ENCODE results near the gene SH3BP5.

Gene SH3BP5

DNA sequence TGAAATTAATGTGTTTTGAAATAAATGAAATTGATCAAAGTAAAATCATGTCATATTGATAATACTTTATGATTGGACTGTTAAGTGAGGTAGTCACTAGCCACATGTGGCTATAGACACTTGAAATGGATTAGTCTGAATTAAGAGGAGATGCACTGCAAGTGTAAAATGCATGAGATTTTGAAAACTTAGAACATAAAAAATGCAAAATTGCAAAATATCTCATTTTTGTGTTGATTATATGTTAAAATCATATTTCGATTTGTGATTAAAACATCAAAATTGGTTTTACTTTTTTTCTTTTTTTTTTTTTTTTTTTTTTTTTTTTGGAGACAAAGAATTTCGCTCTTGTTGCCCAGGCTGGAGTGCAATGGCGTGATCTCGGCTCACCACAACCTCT lies 103.1 kb downstream of the SH3BP5 start:
- Mint-ChIP-seq H3K36me3 (peaks cover 16 to 20% of the 10 kb centered on the region in 2 donors), H3K27ac (no peak overlapping the region), H3K27me3 (no peaks in the 10 kb centered on the region), H3K4me3 (no peak overlapping the region), H3K9me3 (no peaks in the 10 kb centered on the region), H3K4me1 (no peaks in the 10 kb centered on the region)
- ATAC-seq (replicated peaks) (no peak), DNase-seq (no peak)

DNA sequence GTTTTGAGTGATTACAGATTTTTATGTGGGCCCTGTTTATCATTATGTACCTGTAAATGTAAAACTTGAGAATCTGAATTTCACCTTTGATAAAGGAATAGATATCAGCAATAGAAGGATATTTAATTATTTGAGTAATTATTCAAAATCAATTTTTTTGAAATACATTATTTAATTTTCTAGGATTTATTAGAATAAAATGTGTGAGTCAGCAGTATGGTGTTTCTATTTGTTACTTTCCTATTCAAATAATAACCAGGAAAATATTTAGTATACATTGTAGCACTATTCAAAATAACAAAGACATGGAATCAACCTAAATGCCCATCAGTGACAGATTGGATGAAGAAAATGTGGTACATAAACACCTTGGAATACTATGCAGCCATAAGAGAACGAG lies 104.2 kb downstream of the SH3BP5 start:
- DNase-seq (no peak), ATAC-seq (replicated peaks) (no peak)
- no peaks in the 10 kb centered on the region for H3K9me3 Mint-ChIP-seq
- no peak overlapping the region for H3K27ac Mint-ChIP-seq
- H3K36me3 Mint-ChIP-seq: peaks cover 12 to 21% of the 10 kb centered on the region in 2 donors
- H3K4me3 Mint-ChIP-seq: no peak overlapping the region
- no peaks in the 10 kb centered on the region for H3K27me3 Mint-ChIP-seq
- peaks cover 0 to under 1% of the 10 kb centered on the region in 2 donors for H3K4me1 Mint-ChIP-seq

DNA sequence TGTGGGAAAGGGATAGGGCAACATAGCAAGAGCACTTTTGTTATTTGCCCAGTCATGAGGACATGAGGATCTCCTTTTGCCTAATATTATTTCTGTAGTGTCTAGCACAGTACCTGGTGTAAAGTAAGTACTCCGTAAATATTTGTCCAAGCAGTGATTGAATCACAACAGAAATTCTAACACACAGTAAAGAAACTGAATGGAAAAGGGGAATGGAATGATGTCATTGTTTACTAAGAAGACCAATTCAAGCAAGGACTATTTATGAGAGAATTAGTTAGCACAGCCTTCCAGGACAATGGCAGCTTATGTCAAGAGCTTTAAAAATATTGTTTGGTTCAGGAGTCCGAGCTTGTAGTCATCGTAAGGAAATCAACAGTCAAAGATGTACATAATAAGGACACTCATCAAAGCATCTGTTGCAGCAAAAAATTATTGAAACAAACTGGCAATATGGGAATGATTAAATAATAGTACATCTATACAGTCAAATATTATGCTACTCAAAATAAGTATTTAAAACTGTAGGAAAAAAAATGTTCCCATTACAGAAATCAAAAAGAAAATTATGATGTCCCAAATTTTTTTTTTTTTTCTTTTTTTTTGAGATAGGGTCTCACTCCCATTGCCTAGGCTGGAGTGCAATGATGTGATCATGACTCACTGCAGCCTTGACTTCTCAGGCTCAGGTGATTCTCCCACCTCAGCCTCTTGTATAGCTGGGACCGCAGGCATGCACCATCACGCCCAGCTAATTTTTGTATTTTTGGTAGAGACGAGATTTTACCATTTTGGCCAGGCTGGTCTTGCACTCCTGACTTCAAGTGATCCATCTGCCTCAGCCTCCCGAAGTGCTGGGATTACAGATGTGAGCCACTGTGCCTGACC lies 108.5 kb downstream of the SH3BP5 start:
- H3K9me3 Mint-ChIP-seq: no peaks in the 10 kb centered on the region
- H3K4me1 Mint-ChIP-seq: peaks cover 0 to 6% of the 10 kb centered on the region in 2 donors
- no peak for DNase-seq
- no peaks in the 10 kb centered on the region for H3K27me3 Mint-ChIP-seq
- no peak overlapping the region for H3K4me3 Mint-ChIP-seq
- H3K36me3 Mint-ChIP-seq: peaks cover 22 to 35% of the 10 kb centered on the region in 2 donors
- ATAC-seq (replicated peaks): no peak
- no peak overlapping the region for H3K27ac Mint-ChIP-seq

DNA sequence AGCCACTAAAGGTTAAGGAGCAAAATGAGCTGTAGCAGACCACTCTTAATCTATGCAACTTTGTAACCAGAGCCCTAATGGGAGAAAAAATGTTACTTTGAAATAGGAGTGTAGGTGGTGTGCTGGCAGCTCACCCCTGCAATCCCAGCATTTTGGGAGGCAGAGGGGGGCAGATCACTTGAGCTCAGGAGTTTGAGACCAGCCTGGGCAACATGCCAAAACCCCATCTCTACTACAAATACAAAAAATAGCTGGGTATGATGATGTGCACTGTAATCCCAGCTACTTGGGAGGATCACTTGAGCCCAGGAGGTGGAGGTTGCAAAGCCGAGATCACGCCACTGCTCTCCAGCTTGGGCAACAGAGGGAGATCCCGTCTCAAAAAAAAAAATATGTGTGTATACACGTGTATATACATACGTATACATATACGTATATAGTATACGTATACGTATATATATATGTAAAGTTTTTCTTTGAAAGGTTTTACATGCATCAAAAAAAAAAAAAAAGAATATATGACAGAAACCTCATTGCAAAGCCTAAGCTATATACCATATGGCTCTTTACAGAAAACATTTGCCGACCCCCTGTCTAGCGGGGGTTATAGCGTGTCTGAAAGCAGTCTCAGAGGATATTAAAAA lies 110.7 kb downstream of the SH3BP5 start:
- ATAC-seq (replicated peaks): no peak
- H3K4me3 Mint-ChIP-seq: no peak overlapping the region
- no peak for DNase-seq
- H3K4me1 Mint-ChIP-seq: peaks cover 3 to 6% of the 10 kb centered on the region in 2 donors
- H3K27ac Mint-ChIP-seq: no peak overlapping the region
- H3K9me3 Mint-ChIP-seq: no peaks in the 10 kb centered on the region
- H3K27me3 Mint-ChIP-seq: no peaks in the 10 kb centered on the region
- H3K36me3 Mint-ChIP-seq: peaks cover 22 to 37% of the 10 kb centered on the region in 2 donors

DNA sequence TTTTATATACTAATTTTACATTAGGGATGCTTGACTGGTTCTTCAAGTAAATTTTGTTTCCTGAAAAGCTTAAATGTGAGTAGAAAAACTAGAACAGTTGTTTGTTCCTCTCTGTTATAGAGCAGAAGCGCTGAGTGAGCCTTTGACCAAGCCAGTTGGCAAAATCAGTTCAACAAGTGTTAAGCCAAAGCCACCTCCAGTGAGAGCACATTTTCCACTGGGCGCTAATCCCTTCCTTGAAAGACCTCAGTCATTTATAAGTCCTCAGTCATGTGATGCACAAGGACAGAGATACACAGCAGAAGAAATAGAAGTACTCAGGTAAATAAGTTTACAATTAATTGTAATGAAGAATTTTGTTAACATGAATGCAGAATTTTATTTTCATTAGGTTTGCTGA lies 111.7 kb downstream of the SH3BP5 start:
- Mint-ChIP-seq H3K4me1 (peaks cover 4 to 6% of the 10 kb centered on the region in 2 donors), H3K27ac (no peak overlapping the region), H3K27me3 (no peaks in the 10 kb centered on the region), H3K9me3 (no peaks in the 10 kb centered on the region), H3K4me3 (no peak overlapping the region), H3K36me3 (peaks cover 26 to 42% of the 10 kb centered on the region in 2 donors)
- ATAC-seq (replicated peaks) (no peak), DNase-seq (no peak)

DNA sequence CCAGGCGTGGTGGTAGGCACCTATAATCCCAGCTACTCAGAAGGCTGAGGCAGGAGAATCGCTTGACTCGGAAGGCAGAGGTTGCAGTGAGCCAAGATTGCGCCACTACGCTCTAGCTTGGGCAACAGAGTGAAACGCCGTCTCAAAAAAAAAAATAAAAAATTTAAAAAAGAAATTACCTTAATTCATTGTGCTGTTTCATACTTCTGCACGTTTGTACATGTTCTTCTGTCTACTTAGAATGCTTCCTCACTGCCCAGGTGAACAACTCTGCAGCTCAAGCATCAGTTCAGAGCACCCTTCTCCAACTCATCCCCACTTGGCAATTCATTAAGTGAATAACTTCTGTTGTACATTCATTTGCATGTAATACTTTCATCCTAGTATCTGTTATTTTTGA lies 112.3 kb downstream of the SH3BP5 start:
- peaks cover 6% of the 10 kb centered on the region in 2 donors for H3K4me1 Mint-ChIP-seq
- ATAC-seq (replicated peaks) (no peak), DNase-seq (no peak)
- H3K36me3 Mint-ChIP-seq: peaks cover 28 to 48% of the 10 kb centered on the region in 2 donors
- H3K9me3 Mint-ChIP-seq: no peaks in the 10 kb centered on the region
- H3K27me3 Mint-ChIP-seq: no peaks in the 10 kb centered on the region
- H3K4me3 Mint-ChIP-seq: no peak overlapping the region
- H3K27ac Mint-ChIP-seq: no peak overlapping the region

DNA sequence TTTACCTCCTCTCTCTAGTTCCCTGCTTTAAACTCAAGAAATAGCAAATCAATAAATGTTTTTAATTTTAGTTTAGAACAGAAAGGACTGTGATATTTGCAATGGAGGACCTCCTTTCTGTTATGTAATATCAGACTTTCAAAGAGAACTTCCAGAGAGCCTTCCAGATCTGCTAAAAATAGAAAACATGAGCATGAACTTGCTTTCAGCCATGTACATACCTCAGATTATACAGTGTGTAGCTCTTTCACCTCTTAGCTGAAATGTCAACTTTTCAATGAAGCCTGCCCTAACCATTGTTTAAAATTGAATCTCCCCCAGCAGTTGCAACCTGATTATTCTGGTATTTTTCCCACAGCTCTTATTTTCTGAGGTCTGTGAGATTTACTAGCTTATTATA lies 113.7 kb downstream of the SH3BP5 start:
- Mint-ChIP-seq H3K4me3 (no peak overlapping the region), H3K9me3 (no peaks in the 10 kb centered on the region), H3K36me3 (peaks cover 37 to 53% of the 10 kb centered on the region in 2 donors), H3K27ac (no peak overlapping the region), H3K27me3 (no peaks in the 10 kb centered on the region), H3K4me1 (peaks cover 6 to 8% of the 10 kb centered on the region in 2 donors)
- ATAC-seq (replicated peaks) (no peak), DNase-seq (no peak)

DNA sequence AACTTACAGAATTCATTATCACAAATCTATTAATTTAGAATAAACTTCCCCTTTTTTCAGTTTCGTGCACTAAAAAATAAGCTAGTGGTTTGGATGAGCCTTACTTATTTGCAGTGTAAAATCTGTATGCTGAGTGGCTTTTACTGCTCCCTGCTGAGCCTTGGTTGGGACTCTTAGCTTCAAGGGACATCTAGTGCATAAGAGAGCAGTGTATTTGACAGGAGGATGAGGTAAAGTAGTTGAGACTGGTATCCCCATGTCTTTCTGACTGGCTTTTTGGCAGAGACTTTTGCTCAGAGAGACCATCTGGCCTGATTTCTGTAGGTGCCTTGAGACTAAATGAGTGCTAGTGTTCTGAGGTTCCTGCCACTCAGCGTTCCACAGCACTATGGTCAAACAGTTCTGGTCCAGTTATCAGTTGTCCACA lies 114.5 kb downstream of the SH3BP5 start:
- DNase-seq: no peak
- H3K36me3 Mint-ChIP-seq: peaks cover 40 to 53% of the 10 kb centered on the region in 2 donors
- no peak overlapping the region for H3K4me3 Mint-ChIP-seq
- no peak overlapping the region for H3K27ac Mint-ChIP-seq
- H3K9me3 Mint-ChIP-seq: no peaks in the 10 kb centered on the region
- H3K4me1 Mint-ChIP-seq: peaks cover 3 to 8% of the 10 kb centered on the region in 2 donors
- ATAC-seq (replicated peaks): no peak
- H3K27me3 Mint-ChIP-seq: no peaks in the 10 kb centered on the region

DNA sequence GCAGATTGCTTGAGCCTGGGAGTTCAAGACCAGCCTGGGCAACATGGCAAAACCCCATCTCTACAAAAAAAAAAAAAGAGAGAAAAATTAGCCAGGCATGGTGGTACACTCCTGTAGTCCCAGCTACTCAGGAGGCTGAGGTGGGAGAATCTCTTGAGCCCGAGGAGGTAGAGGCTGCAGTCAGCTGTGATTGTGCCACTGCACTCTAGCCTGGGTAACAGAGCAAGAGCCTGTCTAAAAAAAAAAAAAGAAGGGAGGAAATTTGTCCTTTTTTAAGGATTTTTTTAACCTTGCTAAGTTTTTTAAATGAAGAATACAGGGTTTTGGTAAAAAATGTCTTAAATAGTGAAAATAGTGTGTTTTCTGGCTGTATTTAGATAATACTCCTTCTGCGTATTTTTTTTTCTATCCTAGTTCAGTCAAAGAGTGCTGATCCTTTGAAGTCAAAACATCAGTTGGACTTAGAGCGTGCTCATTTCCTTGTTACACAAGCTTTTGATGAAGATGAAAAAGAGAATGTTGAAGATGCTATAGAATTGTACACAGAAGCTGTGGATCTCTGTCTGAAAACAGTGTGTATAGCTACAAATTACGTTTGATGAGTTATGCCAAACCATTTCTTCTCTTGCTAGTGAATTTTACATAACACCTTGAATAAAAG lies 115.2 kb downstream of the SH3BP5 start:
- no peak for ATAC-seq (replicated peaks)
- Mint-ChIP-seq H3K36me3 (peaks cover 41 to 52% of the 10 kb centered on the region in 2 donors), H3K4me3 (no peak overlapping the region), H3K9me3 (no peaks in the 10 kb centered on the region), H3K4me1 (peaks cover 3 to 8% of the 10 kb centered on the region in 2 donors), H3K27me3 (no peaks in the 10 kb centered on the region), H3K27ac (peak overlapping the region; percentile 62)
- DNase-seq: no peak

DNA sequence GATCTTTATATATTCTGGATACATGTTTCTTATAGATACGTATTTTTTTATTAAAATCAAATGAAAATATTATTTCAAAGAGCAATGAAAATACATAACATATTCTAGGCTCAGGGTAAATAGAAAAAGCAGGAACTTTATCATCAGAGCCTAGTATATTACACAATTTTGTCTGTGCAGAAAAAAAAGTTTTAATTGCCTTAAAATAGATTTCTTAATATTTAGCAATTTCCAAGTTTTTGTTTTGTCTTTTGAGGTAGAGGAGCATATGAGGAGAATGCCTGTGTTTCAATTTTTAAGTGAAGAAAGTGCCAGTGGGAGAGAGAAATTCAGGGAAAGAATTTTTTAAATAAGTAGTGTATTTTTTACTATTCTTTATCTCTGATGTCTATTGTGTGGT lies 115.9 kb downstream of the SH3BP5 start:
- Mint-ChIP-seq H3K27ac (peak overlapping the region; percentile 62), H3K9me3 (no peaks in the 10 kb centered on the region), H3K27me3 (no peaks in the 10 kb centered on the region), H3K36me3 (peaks cover 43 to 54% of the 10 kb centered on the region in 2 donors), H3K4me1 (peaks cover 6 to 8% of the 10 kb centered on the region in 2 donors), H3K4me3 (no peak overlapping the region)
- DNase-seq: no peak
- ATAC-seq (replicated peaks): no peak

DNA sequence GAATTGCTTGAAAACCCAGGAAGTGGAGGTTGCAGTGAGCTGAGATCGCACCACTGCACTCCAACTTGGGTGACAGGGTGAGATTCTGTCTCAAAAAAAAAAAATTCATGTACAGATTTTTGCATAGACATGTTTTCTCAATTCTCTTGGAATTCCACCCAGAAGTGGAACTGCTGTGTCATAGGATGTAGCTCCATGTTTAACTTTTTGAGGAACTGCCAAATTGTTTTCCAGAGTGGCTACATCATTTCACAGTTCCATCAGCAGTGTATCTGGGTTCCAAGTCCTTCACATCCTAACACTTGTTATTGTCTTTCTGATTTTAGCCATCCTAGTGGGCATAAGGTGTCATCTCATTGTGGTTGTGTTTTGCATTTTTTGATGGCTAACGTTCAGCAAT lies 116.4 kb downstream of the SH3BP5 start:
- Mint-ChIP-seq H3K27ac (no peak overlapping the region), H3K4me3 (no peak overlapping the region), H3K27me3 (no peaks in the 10 kb centered on the region), H3K4me1 (peaks cover 6 to 8% of the 10 kb centered on the region in 2 donors), H3K36me3 (peaks cover 45 to 54% of the 10 kb centered on the region in 2 donors), H3K9me3 (no peaks in the 10 kb centered on the region)
- ATAC-seq (replicated peaks): no peak
- DNase-seq: no peak

DNA sequence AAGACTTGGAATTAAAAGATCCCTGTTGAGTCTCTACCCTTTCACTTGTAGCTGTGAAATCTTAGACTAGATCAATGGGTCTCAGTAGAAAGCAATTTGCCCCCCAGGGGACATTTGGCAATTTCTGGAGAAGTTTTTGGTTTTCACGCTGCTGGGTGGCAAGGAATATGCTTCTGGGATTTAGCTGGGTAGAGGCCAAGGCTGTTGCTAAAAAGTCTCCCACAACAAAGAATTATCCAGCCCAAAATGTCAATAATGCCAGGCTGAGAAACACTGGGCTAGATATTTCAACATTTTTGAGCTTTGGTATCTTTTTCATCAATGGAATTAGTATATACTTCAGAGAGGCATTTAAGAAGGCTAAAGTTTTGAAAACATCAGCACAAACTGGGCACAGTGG lies 117.6 kb downstream of the SH3BP5 start:
- H3K4me3 Mint-ChIP-seq: no peak overlapping the region
- no peaks in the 10 kb centered on the region for H3K9me3 Mint-ChIP-seq
- H3K27me3 Mint-ChIP-seq: no peaks in the 10 kb centered on the region
- peaks cover 6 to 9% of the 10 kb centered on the region in 2 donors for H3K4me1 Mint-ChIP-seq
- no peak for DNase-seq
- peaks cover 44 to 51% of the 10 kb centered on the region in 2 donors for H3K36me3 Mint-ChIP-seq
- no peak for ATAC-seq (replicated peaks)
- H3K27ac Mint-ChIP-seq: no peak overlapping the region

DNA sequence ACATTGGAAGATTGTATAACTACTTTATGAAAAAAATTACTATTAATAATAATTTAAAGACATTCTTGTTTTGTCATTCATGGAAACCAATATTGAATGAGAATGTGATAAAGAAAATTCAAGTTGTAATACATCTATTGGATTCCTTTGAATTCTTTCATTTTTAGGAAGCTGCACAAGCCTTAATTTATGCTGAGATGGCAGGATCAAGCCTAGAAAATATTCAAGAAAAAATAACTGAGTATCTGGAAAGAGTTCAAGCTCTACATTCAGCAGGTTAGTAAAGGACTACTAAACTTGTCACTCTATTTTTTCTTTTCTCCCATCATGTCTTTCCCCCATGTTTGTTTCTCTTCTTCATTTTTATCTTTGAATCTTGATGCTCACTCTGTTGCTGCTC lies 120.4 kb downstream of the SH3BP5 start:
- no peak for DNase-seq
- no peak overlapping the region for H3K27ac Mint-ChIP-seq
- no peak overlapping the region for H3K4me3 Mint-ChIP-seq
- ATAC-seq (replicated peaks): no peak
- H3K27me3 Mint-ChIP-seq: no peaks in the 10 kb centered on the region
- no peaks in the 10 kb centered on the region for H3K9me3 Mint-ChIP-seq
- H3K4me1 Mint-ChIP-seq: peaks cover 12 to 16% of the 10 kb centered on the region in 2 donors
- peaks cover 31 to 35% of the 10 kb centered on the region in 2 donors for H3K36me3 Mint-ChIP-seq

DNA sequence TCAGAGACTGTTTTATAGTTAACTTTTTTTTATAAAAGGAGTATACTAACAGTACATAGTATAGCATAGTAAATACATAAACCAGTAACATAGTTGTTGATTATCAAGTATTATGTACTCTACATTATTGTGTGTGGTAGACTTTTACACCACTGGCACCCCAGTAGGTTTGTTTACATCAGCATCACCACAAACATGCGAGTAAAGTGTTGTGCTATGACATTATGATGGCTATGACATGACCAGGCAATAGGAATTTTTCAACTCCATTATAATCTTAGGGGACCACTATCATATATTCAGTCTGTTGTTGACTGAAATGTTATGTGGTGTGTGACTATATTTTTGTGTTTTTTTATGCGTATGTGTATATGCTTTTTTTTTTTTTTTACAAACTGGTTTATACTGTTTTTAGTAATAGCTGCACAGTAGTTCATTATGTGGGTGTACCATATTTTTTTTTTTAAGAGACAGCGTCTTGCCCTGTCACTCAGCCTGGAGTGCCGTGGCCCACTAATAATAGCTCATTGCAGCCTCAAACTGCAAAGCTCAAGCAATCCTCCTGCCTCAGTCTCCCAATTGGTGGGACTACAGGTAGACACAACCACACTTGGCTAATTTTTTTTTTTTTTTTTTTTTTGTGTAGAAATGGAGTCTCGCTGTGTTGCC lies 124.4 kb downstream of the SH3BP5 start:
- no peaks in the 10 kb centered on the region for H3K9me3 Mint-ChIP-seq
- H3K27me3 Mint-ChIP-seq: no peaks in the 10 kb centered on the region
- peak overlapping the region; percentile 30 to 66 for H3K4me3 Mint-ChIP-seq
- no peak for DNase-seq
- ATAC-seq (replicated peaks): no peak
- H3K4me1 Mint-ChIP-seq: peaks cover 12 to 31% of the 10 kb centered on the region in 2 donors
- peaks cover 11 to 13% of the 10 kb centered on the region in 2 donors for H3K36me3 Mint-ChIP-seq
- no peak overlapping the region for H3K27ac Mint-ChIP-seq

Measured in stimulated activated naive B cell treated with anti-CD40 and anti-IgM and Interleukin-4, amounts not matched to agents 10 μg/mL and 1 μg/mL and 100 μg/mL, for 72 hours (primary cell).